MM.1S (cell line): ENCODE measurements around the gene RABEPK.
"Not testable (repeated sequence)": the region's sequence is repeated elsewhere in the genome, so short reads cannot be mapped to it uniquely, and the experiment has no call there.

Source experiments
- CTCF ChIP-seq: fragments of 300-600 bp; sonication (generic); IDR thresholded peaks from 2 replicates; pipeline ENCODE4 v1.5.1; 2016; ENCODE audit warnings: antibody characterized with exemption, low read length, mixed read lengths
- EZH2 ChIP-seq: fragments of 300-600 bp; sonication (generic); optimal IDR thresholded peaks from 2 replicates; pipeline ENCODE3; 2017; ENCODE audit warnings: low read depth, mild to moderate bottlenecking, antibody characterized with exemption, low read length, mixed read lengths

- not testable (repeated sequence) for TF ChIP-seq CTCF, EZH2
Observed at GRCh38 chr9:125264068-125264467, 63.7 kb downstream of the RABEPK start.
